ENCODE measurements around the gene TTBK2.
"Not testable (repeated sequence)": the region's sequence is repeated elsewhere in the genome, so short reads cannot be mapped to it uniquely, and the experiment has no call there.

Gene TTBK2

GRCh38 chr15:42903388-42904324 is 16.9 kb downstream of the TTBK2 start:
- no peak for DNase-seq

- not testable (repeated sequence) for DNase-seq
These were observed 26.7 kb downstream of the TTBK2 start for GRCh38 chr15:42893911-42894310.

DNA sequence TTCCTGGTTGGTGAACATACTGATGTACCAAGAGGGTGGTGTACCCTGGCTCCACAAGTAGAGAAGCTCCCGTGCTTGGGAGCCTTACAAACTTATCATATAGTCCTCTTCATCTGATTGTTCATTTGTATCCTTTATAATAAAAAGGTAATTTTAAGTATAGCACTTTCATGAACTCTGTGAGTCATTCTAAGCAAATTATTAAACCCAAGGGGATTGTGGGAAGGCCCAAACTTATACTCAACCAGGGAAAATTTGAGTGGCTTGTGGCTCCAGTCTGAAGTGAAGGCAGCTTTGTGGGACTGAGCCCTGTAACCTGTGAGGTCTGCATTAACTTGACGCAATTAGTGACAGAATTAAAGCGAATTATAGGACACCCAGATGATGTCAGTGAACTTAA is 29.0 kb downstream of the TTBK2 start:
- no peak for DNase-seq

DNA sequence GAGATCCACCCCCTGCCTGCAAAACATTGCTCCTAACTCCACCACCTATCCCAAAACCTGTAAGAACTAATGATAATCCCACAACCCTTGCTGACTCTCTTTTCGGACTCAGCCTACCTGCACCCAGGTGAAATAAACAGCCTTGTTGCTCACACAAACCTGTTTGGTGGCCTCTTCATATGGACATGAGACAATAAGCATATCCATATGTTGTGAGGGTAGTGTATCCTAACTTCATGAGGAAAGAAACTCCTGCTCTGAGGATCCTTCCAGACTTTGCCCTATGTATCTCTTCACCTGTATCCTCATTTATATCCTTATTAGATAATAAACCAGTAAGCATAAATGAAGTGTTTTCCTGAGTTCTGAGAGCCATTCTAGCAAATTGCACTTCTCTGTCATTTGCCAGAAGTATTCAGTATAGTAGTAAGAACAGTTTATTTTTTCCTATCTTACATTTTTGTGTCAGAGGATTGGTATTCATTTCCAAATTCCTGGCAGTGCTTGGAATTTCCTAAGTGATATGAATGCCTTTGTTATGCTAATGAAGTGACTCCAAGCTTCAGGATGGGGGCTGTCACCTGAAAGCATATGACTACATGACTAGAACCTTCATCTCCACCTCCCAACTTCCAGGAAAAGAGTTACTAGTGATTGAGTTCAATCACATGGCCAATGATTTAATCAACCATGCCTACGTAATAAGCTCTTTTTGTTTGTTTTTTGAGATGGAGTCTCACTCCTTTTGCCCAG is 30.2 kb downstream of the TTBK2 start:
- no peak for DNase-seq

DNA sequence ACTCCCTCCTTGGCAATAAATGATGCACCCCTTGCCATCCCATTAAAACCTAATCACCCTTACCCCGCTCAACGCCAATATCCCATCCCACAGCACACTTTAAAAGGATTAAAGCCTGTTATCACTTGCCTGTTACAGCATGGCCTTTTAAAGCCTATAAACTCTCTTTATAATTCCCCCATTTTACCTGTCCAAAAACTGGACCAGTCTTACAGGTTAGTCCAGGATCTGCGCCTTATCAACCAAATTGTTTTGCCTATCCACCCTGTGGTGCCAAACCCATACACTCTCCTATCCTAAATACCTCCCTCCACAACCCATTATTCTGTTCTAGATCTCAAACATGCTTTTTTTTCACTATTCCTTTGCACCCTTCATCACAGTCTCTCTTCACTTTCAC is 33.2 kb downstream of the TTBK2 start:
- DNase-seq = not testable (repeated sequence)

- DNase-seq = no peak
These were observed 40.5 kb downstream of the TTBK2 start for GRCh38 chr15:42880121-42880520.

DNA sequence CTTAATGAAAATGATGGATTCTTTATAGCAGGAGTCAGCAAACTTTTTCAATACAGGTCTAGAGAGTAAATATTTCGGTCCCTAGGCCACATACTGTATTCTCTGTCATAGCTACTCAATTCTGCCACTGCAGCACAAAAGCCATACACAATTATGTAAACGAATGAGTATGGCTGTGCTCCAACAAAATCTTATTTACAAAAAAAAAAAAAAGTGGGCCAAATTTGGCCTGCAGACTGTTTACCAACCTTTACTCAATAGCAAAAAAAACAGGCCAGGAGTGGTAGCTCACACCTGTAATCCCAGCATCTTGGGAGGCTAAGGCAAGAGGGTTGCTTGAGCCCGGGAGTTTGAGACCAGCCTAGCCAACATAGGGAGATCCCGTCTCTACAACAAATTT is 41.1 kb downstream of the TTBK2 start:
- no peak for DNase-seq

DNA sequence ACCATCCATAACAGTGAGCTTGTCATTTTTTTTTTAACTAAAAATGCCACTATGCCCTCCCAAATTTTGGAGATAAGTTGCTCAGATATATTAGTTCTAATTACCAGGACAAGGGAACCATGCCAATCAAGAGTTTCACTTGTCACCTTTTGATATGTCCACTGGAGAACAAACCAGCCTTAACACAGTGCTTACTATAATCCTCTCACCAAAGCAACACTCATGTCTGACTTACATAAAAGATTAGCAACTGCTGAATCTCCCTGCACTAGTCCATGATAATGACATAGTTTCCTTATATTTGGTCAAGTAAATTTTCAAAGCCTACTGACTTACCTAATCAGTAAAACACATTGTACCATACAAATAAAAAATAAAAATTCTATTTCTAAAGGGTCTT is 44.4 kb downstream of the TTBK2 start:
- no peak for DNase-seq

DNA sequence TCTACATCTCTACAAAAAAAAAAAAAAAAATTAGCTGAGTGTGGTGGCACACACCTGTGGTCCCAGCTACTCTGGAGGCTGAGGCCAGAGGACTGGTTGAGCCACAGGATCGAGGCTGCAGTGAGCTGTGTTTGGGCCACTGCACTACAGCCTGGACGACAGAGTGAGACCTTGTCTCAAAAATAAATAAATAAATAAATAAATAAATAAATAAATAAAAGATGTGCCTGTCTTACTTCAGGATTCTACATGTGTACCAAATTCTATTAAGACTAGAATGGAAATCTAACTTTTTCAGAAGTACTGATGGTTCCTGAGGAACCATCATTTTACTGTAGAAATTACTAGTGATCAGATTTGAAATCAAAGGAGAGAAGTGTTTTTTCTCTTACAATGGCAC is 51.9 kb downstream of the TTBK2 start:
- no peak for DNase-seq

- DNase-seq = no peak
These were observed 56.9 kb downstream of the TTBK2 start for GRCh38 chr15:42863572-42864239.

- no peak for DNase-seq
These were observed 61.4 kb downstream of the TTBK2 start for GRCh38 chr15:42858999-42859789.

DNA sequence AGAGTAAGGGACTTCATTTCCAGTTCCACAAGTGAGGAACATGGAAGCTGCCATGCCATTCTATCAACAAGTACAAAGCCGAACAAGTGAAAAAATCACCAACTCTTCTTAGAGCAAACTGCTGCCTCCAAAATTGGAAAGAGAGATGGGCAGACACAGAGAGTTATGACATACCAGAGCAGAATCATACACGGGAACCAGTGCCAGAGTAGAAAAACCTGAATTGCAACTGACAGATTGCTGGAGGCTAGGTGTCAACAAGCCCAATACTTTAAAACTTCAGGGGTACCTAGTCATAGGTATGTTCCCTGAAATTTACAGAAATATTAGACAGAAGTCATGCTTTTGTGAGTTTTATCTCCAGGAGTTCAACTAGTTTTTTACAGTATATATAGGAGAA is 62.0 kb downstream of the TTBK2 start:
- DNase-seq = no peak

DNA sequence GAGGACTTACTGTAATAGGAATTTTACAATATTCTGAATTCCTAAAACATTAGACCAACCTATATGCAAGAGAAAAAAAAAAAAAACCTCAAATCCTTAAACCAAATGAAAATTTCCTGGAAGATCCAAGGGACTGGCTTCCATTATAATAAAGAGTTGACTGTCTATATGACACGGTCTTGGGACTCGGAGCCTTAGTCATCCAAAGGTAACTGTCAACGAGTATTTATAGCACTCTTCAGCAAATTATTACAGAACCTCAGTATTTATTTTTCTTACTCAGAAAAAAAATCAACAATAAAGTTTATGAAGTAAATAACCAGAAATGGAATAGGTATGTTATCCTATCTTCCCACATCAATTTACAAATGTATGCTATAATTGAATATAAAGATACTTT is 66.0 kb downstream of the TTBK2 start:
- DNase-seq = no peak

DNA sequence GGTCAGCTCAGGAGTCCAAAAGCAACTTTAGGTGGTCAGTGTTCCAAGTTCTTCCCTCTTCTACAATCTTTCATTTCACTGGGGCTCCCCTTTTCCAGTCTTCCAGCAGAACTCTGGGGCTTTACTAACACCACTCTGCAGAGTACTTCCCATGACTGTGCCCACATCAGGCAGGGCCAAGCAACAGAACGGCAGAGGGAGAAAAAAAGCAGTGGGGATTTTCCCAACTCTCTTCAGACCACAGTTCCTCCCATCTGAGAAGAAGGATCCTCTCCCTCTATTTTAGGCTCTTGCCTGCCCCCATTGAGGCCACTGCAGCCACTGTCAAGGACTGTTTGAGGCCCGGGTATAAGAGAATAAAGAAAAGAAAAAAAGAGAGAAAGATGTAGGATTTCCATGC is 70.7 kb downstream of the TTBK2 start:
- no peak for DNase-seq

DNA sequence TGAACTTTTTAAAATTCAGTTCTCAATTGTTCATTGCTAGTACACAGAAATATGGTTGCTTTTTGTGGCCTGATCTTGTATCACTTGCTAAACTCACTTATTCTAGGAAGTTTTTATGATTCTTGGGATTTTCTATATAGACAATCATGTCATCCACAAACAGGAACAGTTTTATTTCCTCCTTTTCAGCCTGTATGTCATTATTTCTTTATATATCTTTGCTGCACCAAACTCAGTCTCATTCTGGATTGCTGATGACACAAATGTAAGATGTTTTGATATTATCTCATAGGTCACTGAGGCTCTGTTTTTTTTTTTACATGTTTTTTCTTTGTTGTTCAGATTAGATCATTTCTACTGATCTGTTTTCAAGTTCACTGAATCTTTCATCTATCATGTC is 71.7 kb downstream of the TTBK2 start:
- no peak for DNase-seq

DNA sequence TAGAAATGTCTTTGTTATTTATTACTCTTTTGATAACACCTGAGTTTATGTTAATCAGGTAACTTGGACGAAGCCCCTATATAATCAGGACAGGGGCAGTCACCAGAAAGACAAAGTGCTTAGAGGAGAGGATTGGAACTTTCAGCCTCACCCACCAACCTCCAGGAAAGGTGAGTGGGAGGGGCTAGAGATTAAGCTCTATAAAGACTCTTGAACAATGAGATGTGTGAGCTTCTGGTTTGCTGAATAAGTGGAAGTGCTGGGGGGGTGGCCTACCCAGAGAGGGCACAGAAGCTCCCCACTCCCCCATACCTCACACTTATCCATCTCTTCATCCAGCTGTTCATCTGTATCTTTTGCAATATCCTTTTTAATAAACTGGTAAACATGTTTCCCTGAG is 73.9 kb downstream of the TTBK2 start:
- DNase-seq = no peak

- no peak for DNase-seq
These were observed 75.0 kb downstream of the TTBK2 start for GRCh38 chr15:42845581-42845980.

GRCh38 chr15:42843699-42844098 is 76.9 kb downstream of the TTBK2 start:
- DNase-seq = no peak

GRCh38 chr15:42836251-42836650 is 84.3 kb downstream of the TTBK2 start:
- no peak for DNase-seq

DNA sequence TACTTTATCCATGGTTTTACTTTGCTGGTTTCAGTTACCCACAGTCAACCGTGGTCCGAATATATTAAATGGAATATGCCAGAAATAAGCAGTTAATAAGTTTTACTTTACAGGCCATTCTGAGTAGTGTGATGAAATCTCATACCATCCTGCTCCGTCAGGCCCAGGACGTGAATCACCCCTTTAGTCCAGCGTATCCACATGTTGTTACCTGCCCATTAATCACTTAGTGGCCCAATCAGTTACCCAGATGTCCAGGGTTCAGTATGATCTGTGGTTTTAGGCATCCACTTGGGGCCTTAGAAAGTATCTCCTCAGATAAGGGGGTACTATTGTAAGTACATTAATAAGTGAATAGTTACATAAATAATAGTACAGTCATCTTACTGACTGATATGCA is 88.0 kb downstream of the TTBK2 start:
- DNase-seq = no peak

DNA sequence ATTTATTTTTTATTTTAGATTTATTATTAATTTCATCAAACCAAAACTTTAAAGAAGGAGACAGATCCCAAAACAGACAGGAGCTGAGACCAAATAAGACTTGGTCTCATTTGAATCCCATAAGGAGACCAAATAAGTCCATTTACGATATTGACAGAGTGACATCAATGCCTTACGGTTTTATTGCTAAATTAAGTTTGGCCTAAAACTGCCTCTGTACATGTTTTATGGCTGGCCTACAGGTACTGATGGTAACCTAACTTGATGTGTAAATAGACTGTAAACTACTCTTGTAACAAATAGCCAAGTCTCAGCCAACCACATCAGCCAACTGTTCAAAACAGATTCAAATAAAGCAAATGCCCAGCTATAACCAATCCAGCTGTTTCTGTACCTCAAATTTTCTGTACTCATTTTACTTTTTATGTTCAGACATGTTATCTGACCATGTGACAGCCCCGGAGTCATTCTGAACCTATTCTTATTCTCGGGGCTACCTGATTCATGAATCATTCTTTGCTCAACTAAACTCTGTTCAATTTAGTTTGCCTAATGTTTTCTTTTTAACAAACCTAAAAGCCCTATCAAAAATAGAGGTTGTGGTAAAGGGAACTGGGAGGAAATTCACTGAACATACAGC is 94.2 kb downstream of the TTBK2 start:
- no peak for DNase-seq

GRCh38 chr15:42825599-42825998 is 95.0 kb downstream of the TTBK2 start:
- no peak for DNase-seq
